MM.1S (cell line): Measurements from ENCODE around the gene MIEF2.

Source experiments
- DNase-seq: peaks from one replicate; pipeline ENCODE4 v3.0.0-alpha.2; 2015
- H2AFZ ChIP-seq: fragments of 300-600 bp; sonication (generic); 2 replicates; pipeline ENCODE4 v1.6.0; 2016; ENCODE audit warnings: antibody characterized with exemption, low read length
- H3F3A ChIP-seq: fragments of 300-600 bp; sonication (generic); 2 replicates; pipeline ENCODE4 v1.6.1; 2016; ENCODE audit warnings: mild to moderate bottlenecking, antibody characterized with exemption, low read length, moderate library complexity, mixed read lengths; ENCODE audit not compliant: insufficient read depth
- H3K27ac ChIP-seq: fragments of 300-600 bp; sonication (generic); 2 replicates; pipeline ENCODE4 v1.5.1; 2016; ENCODE audit warnings: mild to moderate bottlenecking, low read length
- H3K27me3 ChIP-seq: fragments of 300-600 bp; sonication (generic); replicated peaks from 2 replicates; pipeline ENCODE4 v1.6.0; 2016; ENCODE audit warnings: low read length; ENCODE audit not compliant: insufficient read depth
- H3K36me3 ChIP-seq: fragments of 300-600 bp; sonication (generic); replicated peaks from 2 replicates; pipeline ENCODE4 v1.6.1; 2016; ENCODE audit warnings: mild to moderate bottlenecking, low read length, mixed read lengths; ENCODE audit not compliant: insufficient read depth
- H3K4me1 ChIP-seq: fragments of 300-600 bp; sonication (generic); 2 replicates; pipeline ENCODE4 v1.6.1; 2016; ENCODE audit warnings: low read length, mixed read lengths
- H3K4me2 ChIP-seq: fragments of 300-600 bp; sonication (generic); 2 replicates; pipeline ENCODE4 v1.6.0; 2016; ENCODE audit warnings: low read depth, low read length
- H3K4me3 ChIP-seq: fragments of 300-600 bp; sonication (generic); 2 replicates; pipeline ENCODE4 v1.5.1; 2016; ENCODE audit warnings: low read length, mixed read lengths
- H3K79me2 ChIP-seq: fragments of 300-600 bp; sonication (generic); 2 replicates; pipeline ENCODE4 v1.6.1; 2016; ENCODE audit warnings: mixed run types, low read length, mixed read lengths
- H3K9ac ChIP-seq: fragments of 300-600 bp; sonication (generic); 2 replicates; pipeline ENCODE4 v1.6.1; 2016; ENCODE audit warnings: low read length, mixed read lengths
- H3K9me2 ChIP-seq: fragments of 300-600 bp; sonication (generic); replicated peaks from 2 replicates; pipeline ENCODE4 v1.6.1; 2016; ENCODE audit warnings: mild to moderate bottlenecking, low read length, mixed read lengths; ENCODE audit not compliant: insufficient read depth
- H3K9me3 ChIP-seq: fragments of 300-600 bp; sonication (generic); replicated peaks from 2 replicates; pipeline ENCODE4 v1.6.1; 2016; ENCODE audit warnings: mild to moderate bottlenecking, low read length, mixed read lengths; ENCODE audit not compliant: insufficient read depth
- H4K20me1 ChIP-seq: fragments of 300-600 bp; sonication (generic); 2 replicates; pipeline ENCODE4 v1.6.1; 2016; ENCODE audit warnings: mild to moderate bottlenecking, low read length, moderate library complexity, mixed read lengths; ENCODE audit not compliant: insufficient read depth
- CTCF ChIP-seq: fragments of 300-600 bp; sonication (generic); IDR thresholded peaks from 2 replicates; pipeline ENCODE4 v1.5.1; 2016; ENCODE audit warnings: antibody characterized with exemption, low read length, mixed read lengths
- EZH2 ChIP-seq: fragments of 300-600 bp; sonication (generic); optimal IDR thresholded peaks from 2 replicates; pipeline ENCODE3; 2017; ENCODE audit warnings: low read depth, mild to moderate bottlenecking, antibody characterized with exemption, low read length, mixed read lengths
- EZH2phosphoT487 ChIP-seq: fragments of 300-600 bp; sonication (generic); IDR thresholded peaks from 2 replicates; pipeline ENCODE4 v1.6.1; 2018; ENCODE audit warnings: antibody characterized with exemption, low read length

MIEF2 gene

GRCh38 chr17:18247613-18248001 lies 12.9 kb upstream of the MIEF2 start:
- H2AFZ ChIP-seq, result no peak overlapping the region
- no peaks in the 10 kb centered on the region for H3K9me3 ChIP-seq
- no peaks in the 10 kb centered on the region; the same call in 1 of the 2 replicates for H3K36me3 ChIP-seq
- H3K4me3 ChIP-seq, result no peak overlapping the region
- no peaks in the 10 kb centered on the region for H3F3A ChIP-seq
- H3K4me1 ChIP-seq, result no peaks in the 10 kb centered on the region
- no peaks in the 10 kb centered on the region for H4K20me1 ChIP-seq
- H3K4me2 ChIP-seq, result no peak overlapping the region
- H3K27me3 ChIP-seq, result no peaks in the 10 kb centered on the region
- no peaks in the 10 kb centered on the region for H3K9me2 ChIP-seq
- DNase-seq, result no peak
- no peaks in the 10 kb centered on the region for H3K79me2 ChIP-seq
- no peak overlapping the region for H3K9ac ChIP-seq
- H3K27ac ChIP-seq, result no peak overlapping the region
- TF ChIP-seq EZH2, result no peak
- TF ChIP-seq CTCF, result no peak
- no peak for TF ChIP-seq EZH2phosphoT487

GRCh38 chr17:18248300-18248731 lies 12.1 kb upstream of the MIEF2 start:
- Histone ChIP-seq H3K4me3 (no peak overlapping the region), H3K4me2 (no peak overlapping the region), H3K9me2 (no peaks in the 10 kb centered on the region), H4K20me1 (no peaks in the 10 kb centered on the region), H3K27me3 (no peaks in the 10 kb centered on the region), H3K27ac (no peak overlapping the region), H3K9ac (no peak overlapping the region), H2AFZ (no peak overlapping the region), H3F3A (no peaks in the 10 kb centered on the region), H3K4me1 (no peaks in the 10 kb centered on the region), H3K79me2 (no peaks in the 10 kb centered on the region), H3K9me3 (no peaks in the 10 kb centered on the region), H3K36me3 (no peaks in the 10 kb centered on the region; the same call in 1 of the 2 replicates)
- DNase-seq, result peak; percentile 64
- TF ChIP-seq EZH2, result no peak
- TF ChIP-seq EZH2phosphoT487, result no peak
- peak; percentile 73 for TF ChIP-seq CTCF

- Histone ChIP-seq H3K9me3 (no peaks in the 10 kb centered on the region), H3K27ac (no peak overlapping the region), H2AFZ (no peak overlapping the region), H3F3A (no peaks in the 10 kb centered on the region), H3K9me2 (no peaks in the 10 kb centered on the region), H3K9ac (no peak overlapping the region), H3K27me3 (no peaks in the 10 kb centered on the region), H3K4me1 (no peaks in the 10 kb centered on the region), H3K79me2 (no peaks in the 10 kb centered on the region), H3K4me3 (no peak overlapping the region), H3K36me3 (no peaks in the 10 kb centered on the region; the same call in 1 of the 2 replicates), H3K4me2 (no peak overlapping the region), H4K20me1 (no peaks in the 10 kb centered on the region)
- no peak for DNase-seq
- TF ChIP-seq EZH2, result no peak
Observed at GRCh38 chr17:18248811-18249210, 11.7 kb upstream of the MIEF2 start.

GRCh38 chr17:18250259-18250658 lies 10.2 kb upstream of the MIEF2 start:
- Histone ChIP-seq H3K27ac (no peak overlapping the region), H3K36me3 (no peaks in the 10 kb centered on the region; the same call in 1 of the 2 replicates), H3K4me3 (no peak overlapping the region), H3K27me3 (no peaks in the 10 kb centered on the region), H3K79me2 (peaks cover 3% of the 10 kb centered on the region; the same call in 1 of the 2 replicates), H3K9ac (no peak overlapping the region), H3K4me1 (no peaks in the 10 kb centered on the region), H3F3A (no peaks in the 10 kb centered on the region), H4K20me1 (no peaks in the 10 kb centered on the region), H3K9me2 (no peaks in the 10 kb centered on the region), H3K9me3 (no peaks in the 10 kb centered on the region), H3K4me2 (no peak overlapping the region), H2AFZ (no peak overlapping the region)
- no peak for TF ChIP-seq CTCF
- no peak for TF ChIP-seq EZH2phosphoT487
- TF ChIP-seq EZH2, result no peak
- no peak for DNase-seq
